H1 (cell line): ENCODE measurements around the gene PARS2. TPM values are rescaled to one million over a fixed set of nuclear protein-coding genes. Genes with fewer than 3 reads are reported as not detected.

ENCODE experiments used
- CTCF ChIA-PET: fragments of 300-600 bp; sonication (Branson Sonifier 250); formaldehyde crosslinking; loops from one replicate; lab custom pipeline; 2021; ENCODE audit not compliant: partially characterized antibody; lab: Charles Lee
- POLR2A ChIA-PET: fragments of 300-600 bp; sonication (Branson Sonifier 250); formaldehyde crosslinking; loops from one replicate; lab custom pipeline; 2021; ENCODE audit warnings: inconsistent platforms; ENCODE audit not compliant: partially characterized antibody; lab: Charles Lee
- DNase-seq, 2 experiments: peaks; one replicate each; pipeline versions ENCODE4 v3.0.0 to v3.0.0-alpha.2; 2010 to 2022; ENCODE audit warnings: low spot score in 2 of 2, low read depth in 1 of 2, mixed read lengths in 1 of 2
- FAIRE-seq: peaks from 2 replicates; lab custom pipeline; 2011; peaks lifted over from hg19 to GRCh38; lab: Jason Lieb, UNC
- H2AFZ ChIP-seq: 2 replicates; pipeline ENCODE4 v1.8.1; 2012; ENCODE audit warnings: low read length, inconsistent platforms
- H2AK5ac ChIP-seq: 2 replicates; pipeline ENCODE4 v1.6.1; 2013; ENCODE audit warnings: low read depth, low read length
- H2BK120ac ChIP-seq: replicated peaks from 2 replicates; pipeline ENCODE3; 2013; ENCODE audit warnings: low read depth, low read length, inconsistent platforms
- H2BK12ac ChIP-seq: 2 replicates; pipeline ENCODE4 v1.6.1; 2013; ENCODE audit warnings: low read depth, low read length
- H2BK15ac ChIP-seq: 2 replicates; pipeline ENCODE4 v1.6.1; 2013; ENCODE audit warnings: low read length
- H2BK20ac ChIP-seq: 2 replicates; pipeline ENCODE4 v1.6.1; 2013; ENCODE audit warnings: low read length
- H2BK5ac ChIP-seq: 2 replicates; pipeline ENCODE4 v1.6.1; 2013; ENCODE audit warnings: low read depth, low read length
- H3K14ac ChIP-seq: 2 replicates; pipeline ENCODE4 v1.6.1; 2013; ENCODE audit warnings: inconsistent platforms; ENCODE audit not compliant: insufficient read length
- H3K18ac ChIP-seq: 2 replicates; pipeline ENCODE4 v1.6.1; 2013; ENCODE audit warnings: low read length; ENCODE audit errors: extremely low read depth
- H3K23ac ChIP-seq: 2 replicates; pipeline ENCODE4 v1.6.1; 2013; ENCODE audit warnings: inconsistent platforms; ENCODE audit not compliant: insufficient read length
- H3K23me2 ChIP-seq: 2 replicates; pipeline ENCODE4 v1.6.1; 2013; ENCODE audit warnings: low read depth, low read length
- H3K27ac ChIP-seq: 2 replicates; pipeline ENCODE4 v1.6.1; 2011; ENCODE audit warnings: low read depth, low read length, inconsistent platforms
- H3K27me3 ChIP-seq, 4 experiments: replicated peaks in 1 of 4; 1 replicate in 1 of 4; 2 replicates in 3 of 4; pipeline versions ENCODE4 v1.6.1 to v1.8.1; 2011 to 2013; ENCODE audit warnings: low read length in 3 of 4, mild to moderate bottlenecking in 3 of 4, inconsistent platforms in 2 of 4, mixed read lengths in 2 of 4, moderate library complexity in 1 of 4; ENCODE audit not compliant: control insufficient read depth in 3 of 4, insufficient read depth in 3 of 4; ENCODE audit errors: extremely low read depth in 1 of 4
- H3K36me3 ChIP-seq, 4 experiments: 2 replicates each; pipeline versions ENCODE4 v1.6.1 to v1.8.1; 2011 to 2013; ENCODE audit warnings: mild to moderate bottlenecking in 4 of 4, low read length in 3 of 4, moderate library complexity in 2 of 4, control low read depth in 1 of 4, inconsistent platforms in 1 of 4; ENCODE audit not compliant: insufficient read depth in 4 of 4, control insufficient read depth in 2 of 4
- H3K4ac ChIP-seq: replicated peaks from 2 replicates; pipeline ENCODE3; 2013; ENCODE audit warnings: low read length, low read depth, mixed read lengths, inconsistent platforms; ENCODE audit not compliant: insufficient read length
- H3K4me1 ChIP-seq, 4 experiments: replicated peaks in 1 of 4; 1 replicate in 1 of 4; 2 replicates in 3 of 4; pipeline versions ENCODE4 v1.6.1 to v1.8.1; 2011 to 2013; ENCODE audit warnings: low read length in 3 of 4, inconsistent platforms in 2 of 4, mixed read lengths in 1 of 4; ENCODE audit not compliant: insufficient read depth in 4 of 4, control insufficient read depth in 3 of 4
- H3K4me2 ChIP-seq, 2 experiments: 2 replicates each; pipeline versions ENCODE4 v1.6.1 to v1.8.1; 2011 to 2013; ENCODE audit warnings: low read depth in 2 of 2, low read length in 2 of 2, control low read depth in 1 of 2, inconsistent platforms in 1 of 2, mild to moderate bottlenecking in 1 of 2; ENCODE audit not compliant: insufficient read depth in 1 of 2
- H3K4me3 ChIP-seq, 4 experiments: fragments of 200-600, 300-600 bp in 1 of 4; sonication (generic), shearing (Covaris generic), sonication (Bioruptor Twin) in 1 of 4; 2 replicates each; pipeline versions ENCODE4 v1.5.1 to v1.8.1; 2011 to 2016; ENCODE audit warnings: low read length in 4 of 4, low read depth in 3 of 4, control low read depth in 2 of 4, inconsistent platforms in 2 of 4, mild to moderate bottlenecking in 2 of 4, mixed read lengths in 1 of 4, moderate library complexity in 1 of 4; ENCODE audit not compliant: insufficient read depth in 2 of 4; ENCODE audit errors: extremely low read depth in 1 of 4
- H3K56ac ChIP-seq: replicated peaks from 2 replicates; pipeline ENCODE3; 2013; ENCODE audit warnings: low read depth, mild to moderate bottlenecking, mixed read lengths, low read length, inconsistent platforms; ENCODE audit not compliant: insufficient read length
- H3K79me1 ChIP-seq: 2 replicates; pipeline ENCODE4 v1.6.1; 2013; ENCODE audit warnings: low read depth, low read length, control low read depth
- H3K79me2 ChIP-seq, 2 experiments: 2 replicates each; pipeline versions ENCODE4 v1.6.1 to v1.8.1; 2012 to 2013; ENCODE audit warnings: low read length in 2 of 2, mild to moderate bottlenecking in 2 of 2, inconsistent platforms in 1 of 2; ENCODE audit not compliant: insufficient read depth in 2 of 2, control insufficient read depth in 1 of 2
- H3K9ac ChIP-seq, 4 experiments: replicated peaks in 1 of 4; 1 replicate in 1 of 4; 2 replicates in 3 of 4; pipeline versions ENCODE4 v1.6.1 to v1.8.1; 2011 to 2013; ENCODE audit warnings: low read depth in 3 of 4, low read length in 3 of 4, control low read depth in 2 of 4, mild to moderate bottlenecking in 2 of 4, moderate library complexity in 2 of 4, inconsistent platforms in 1 of 4; ENCODE audit errors: extremely low read depth in 1 of 4
- H3K9me3 ChIP-seq, 2 experiments: 2 replicates each; pipeline versions ENCODE4 v1.6.1 to v1.8.1; 2012 to 2013; ENCODE audit warnings: mild to moderate bottlenecking in 2 of 2, moderate library complexity in 2 of 2, control low read depth in 1 of 2, inconsistent platforms in 1 of 2, low read depth in 1 of 2, low read length in 1 of 2, mixed read lengths in 1 of 2; ENCODE audit not compliant: insufficient read depth in 2 of 2
- H4K20me1 ChIP-seq, 2 experiments: replicated peaks in 1 of 2; 2 replicates each; pipeline versions ENCODE3 to v1.8.1; 2011 to 2013; ENCODE audit warnings: inconsistent platforms in 2 of 2, low read length in 2 of 2, mild to moderate bottlenecking in 1 of 2; ENCODE audit not compliant: insufficient read depth in 2 of 2, control insufficient read depth in 1 of 2
- H4K5ac ChIP-seq: 2 replicates; pipeline ENCODE4 v1.6.1; 2013; ENCODE audit warnings: low read length, low read depth, mixed read lengths, inconsistent platforms; ENCODE audit not compliant: insufficient read length
- H4K8ac ChIP-seq: 2 replicates; pipeline ENCODE4 v1.8.0; 2013; ENCODE audit warnings: mild to moderate bottlenecking, moderate library complexity, low read length, inconsistent platforms; ENCODE audit not compliant: insufficient read depth; ENCODE audit errors: extremely low read depth
- H4K91ac ChIP-seq: replicated peaks from 2 replicates; pipeline ENCODE3; 2013; ENCODE audit warnings: low read length, mixed read lengths, inconsistent platforms; ENCODE audit not compliant: insufficient read length
- ASH2L ChIP-seq: fragments of 200-600, 300-600 bp; sonication (generic); IDR thresholded peaks from one replicate; pipeline ENCODE4 v1.7.1; 2017; ENCODE audit warnings: low read length
- BCL11A ChIP-seq, 2 experiments: IDR thresholded peaks; one replicate each; pipeline ENCODE4 v1.6.1; 2011; ENCODE audit warnings: low read depth in 2 of 2, low read length in 2 of 2, mild to moderate bottlenecking in 2 of 2
- BRCA1 ChIP-seq: IDR thresholded peaks from 2 replicates; pipeline ENCODE4 v1.6.1; 2012; ENCODE audit warnings: low read depth, low read length, improper control_type of control experiment
- CBX8 ChIP-seq: fragments of 300-800, 300-1000 bp; sonication (generic); IDR thresholded peaks from 2 replicates; pipeline ENCODE4 v1.7.1; 2016; ENCODE audit warnings: low read depth, low read length, borderline replicate concordance
- CEBPB ChIP-seq: IDR thresholded peaks from 2 replicates; pipeline ENCODE4 v1.6.1; 2012; ENCODE audit warnings: low read depth, low read length
- FOSL1 ChIP-seq: IDR thresholded peaks from 2 replicates; pipeline ENCODE4 v1.6.1; 2011; ENCODE audit warnings: mild to moderate bottlenecking, low read depth, low read length, moderate library complexity; ENCODE audit not compliant: insufficient read depth
- HDAC2 ChIP-seq, 2 experiments: fragments of 300-600 bp in 1 of 2; sonication (generic) in 1 of 2; IDR thresholded peaks; 2 replicates each; pipeline ENCODE4 v1.6.1; 2011 to 2012; ENCODE audit warnings: low read depth in 2 of 2, low read length in 2 of 2, mild to moderate bottlenecking in 2 of 2, moderate library complexity in 2 of 2, borderline replicate concordance in 1 of 2, inconsistent platforms in 1 of 2
- HDAC6 ChIP-seq: IDR thresholded peaks from one replicate; pipeline ENCODE4 v1.7.1; 2012; ENCODE audit warnings: low read depth, mild to moderate bottlenecking, inconsistent platforms, low read length, moderate library complexity
- NANOG ChIP-seq: IDR thresholded peaks from 2 replicates; pipeline ENCODE4 v1.6.1; 2011; ENCODE audit warnings: low read length, low read depth, mild to moderate bottlenecking, inconsistent platforms; ENCODE audit not compliant: insufficient read depth, poor library complexity, severe bottlenecking
- POLR2AphosphoS5 ChIP-seq: IDR thresholded peaks from 2 replicates; pipeline ENCODE4 v1.6.1; 2011; ENCODE audit warnings: low read depth, low read length
- SP1 ChIP-seq: IDR thresholded peaks from 2 replicates; pipeline ENCODE4 v1.6.1; 2011; ENCODE audit warnings: low read depth, low read length
- SP2 ChIP-seq: IDR thresholded peaks from 2 replicates; pipeline ENCODE4 v1.6.1; 2012; ENCODE audit warnings: mild to moderate bottlenecking, low read length, inconsistent platforms
- SP4 ChIP-seq: IDR thresholded peaks from 2 replicates; pipeline ENCODE4 v1.6.1; 2012; ENCODE audit warnings: low read length, inconsistent platforms
- TCF12 ChIP-seq: IDR thresholded peaks from 2 replicates; pipeline ENCODE4 v1.6.1; 2011; ENCODE audit warnings: low read depth, mild to moderate bottlenecking, low read length
- WGBS, 2 experiments: shearing (Covaris generic) in 1 of 2; methylation state at CpG; one replicate each; pipeline versions ENCODE4 v1.1.6 to v1.1.7; 2013 to 2015; ENCODE audit warnings: low lambda C conversion rate in 2 of 2, mixed read lengths in 2 of 2, inconsistent platforms in 1 of 2, low coverage in 1 of 2, missing lambda C conversion rate in 1 of 2; ENCODE audit not compliant: insufficient replicate concordance in 2 of 2, insufficient coverage in 1 of 2, insufficient read length in 1 of 2; ENCODE audit errors: extremely low coverage in 1 of 2, missing lambda C conversion rate in 1 of 2; 5-methylcytosine and 5-hydroxymethylcytosine counted together
- polyA plus RNA-seq, 7 experiments: library from polyadenylated mRNA; depleted of rRNA in 3 of 7; stranded (reverse) in 5 of 7; unstranded in 2 of 7; fragments of >200 nt in 5 of 7; fragments of 200-250 nt in 2 of 7; gene quantifications; 1 replicate in 5 of 7; 2 replicates in 1 of 7; 4 replicates in 1 of 7; pipeline versions ENCODE4 v1.2.1 to v1.2.3, GENCODE V29; 2011 to 2013; ENCODE audit warnings: missing spikeins in 2 of 7, mixed read lengths in 2 of 7
- total RNA-seq: library from RNA; stranded (reverse); fragmentation: NEBNext Ultra II Directional; extraction: Animal tissue kit (Norgen Biotek cat#: 25700); gene quantifications from 2 replicates; pipeline ENCODE4 v1.2.1, GENCODE V29; 2021

Gene PARS2
- total and polyA plus RNA-seq, 2 of the 8 experiments (the other 6 are each of a cell fraction or from before 2014, with no cell fraction given): 8.9 to 10.0 TPM

DNA sequence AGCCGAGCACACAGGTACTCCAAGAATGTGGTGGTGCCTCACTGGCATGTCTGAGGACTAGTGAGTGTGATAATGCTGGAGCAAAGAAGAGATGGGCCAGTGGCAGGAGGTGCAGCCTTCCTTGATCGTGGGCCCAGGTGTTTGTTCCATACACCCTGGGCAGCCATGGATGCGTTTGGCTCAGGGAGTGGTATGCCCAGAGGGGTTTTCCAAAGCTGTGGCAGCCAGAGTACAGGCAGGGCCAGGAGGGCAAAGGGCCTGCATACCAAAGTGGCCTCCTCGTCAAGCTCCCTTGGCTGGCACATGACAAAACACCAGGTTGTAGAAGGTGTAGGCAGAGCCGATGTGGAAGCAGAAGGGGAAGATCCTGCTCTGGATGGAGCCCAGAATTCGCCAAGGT lies 19.0 kb downstream of the PARS2 start:
- CTCF ChIA-PET: interaction anchor here (1.0 to 2.3 kb wide), 8 partner anchors 11 to 74 kb away, joined by 3 to 19 read pairs (median 4); partner anchors contain the start of gene TTC4

More for the DNA sequence above, 19.0 kb downstream of the PARS2 start:
- no peak overlapping the region for H2BK20ac ChIP-seq
- H3K27ac ChIP-seq: no peak overlapping the region
- no peaks in the 10 kb centered on the region for H3K4me1 ChIP-seq
- no peak overlapping the region for H3K4me2 ChIP-seq
- 91% methylated on average over 6 of the region's 6 CpGs; no CpG with 5 or more reads in 1 of the 2 experiments for WGBS, 2 experiments
- H3K27me3 ChIP-seq: no peaks in the 10 kb centered on the region
- H4K8ac ChIP-seq: no peak overlapping the region; the same call in 1 of the 2 replicates
- H2BK5ac ChIP-seq: no peak overlapping the region
- H2AFZ ChIP-seq: no peak overlapping the region
- POLR2A ChIA-PET: interaction anchor here (1.5 kb wide), 1 partner anchor 10 kb away, joined by 7 read pairs; no protein-coding TSS in a partner anchor
- H2BK120ac ChIP-seq: no peak overlapping the region
- no peak overlapping the region for H3K18ac ChIP-seq
- H3K9ac ChIP-seq: no peak overlapping the region
- peaks cover 6 to 15% (median 11%) of the 10 kb centered on the region in 4 experiments; a peak in 7 of 8 replicates for H3K36me3 ChIP-seq
- no peak overlapping the region for H2BK12ac ChIP-seq
- H3K4ac ChIP-seq: no peak overlapping the region
- H4K5ac ChIP-seq: no peak overlapping the region
- H3K79me1 ChIP-seq: no peaks in the 10 kb centered on the region
- H3K23ac ChIP-seq: no peak overlapping the region
- TF ChIP-seq TCF12: no peak
- no peak for TF ChIP-seq ASH2L
- TF ChIP-seq BCL11A (IDR thresholded peaks at IDR 0.05; ENCODE audit: low read depth in 2 of 2, low read length in 2 of 2): no peak
- no peak for TF ChIP-seq BRCA1
- TF ChIP-seq HDAC6: no peak
- no peak for TF ChIP-seq SP4
- no peak for TF ChIP-seq SP1
- no peak for TF ChIP-seq NANOG
- no peak for TF ChIP-seq FOSL1
- no peak for TF ChIP-seq CEBPB
- no peak for TF ChIP-seq CBX8
- no peak for TF ChIP-seq SP2
- no peak for TF ChIP-seq HDAC2 (IDR thresholded peaks at IDR 0.05; ENCODE audit: borderline replicate concordance in 1 of 2, low read depth in 2 of 2, low read length in 2 of 2)
- TF ChIP-seq POLR2AphosphoS5: no peak
- H3K79me2 ChIP-seq: no peaks in the 10 kb centered on the region
- H3K4me3 ChIP-seq: no peak overlapping the region
- H2AK5ac ChIP-seq: no peak overlapping the region
- FAIRE-seq (no peak), DNase-seq (no peak)
- H3K14ac ChIP-seq: no peak overlapping the region
- H3K23me2 ChIP-seq: no peaks in the 10 kb centered on the region
- H3K56ac ChIP-seq: no peak overlapping the region
- H3K9me3 ChIP-seq: no peaks in the 10 kb centered on the region
- H4K20me1 ChIP-seq: peaks cover 0 to 9% of the 10 kb centered on the region in 2 experiments
- H4K91ac ChIP-seq: no peak overlapping the region
- H2BK15ac ChIP-seq: no peak overlapping the region
